Ishikawa (cell line): ENCODE results near the gene SLC16A7.

Source experiments
- CEBPB ChIP-seq: IDR thresholded peaks from 2 replicates; pipeline ENCODE4 v1.6.1; 2012
- CREB1 ChIP-seq: IDR thresholded peaks from 2 replicates; pipeline ENCODE4 v1.6.1; 2012; ENCODE audit warnings: low read depth
- EGR1 ChIP-seq: IDR thresholded peaks from 2 replicates; pipeline ENCODE4 v1.6.1; 2012
- EP300 ChIP-seq: IDR thresholded peaks from 2 replicates; pipeline ENCODE4 v1.6.1; 2012; ENCODE audit warnings: borderline replicate concordance
- FOXM1 ChIP-seq: IDR thresholded peaks from 2 replicates; pipeline ENCODE4 v1.6.1; 2012; ENCODE audit warnings: low read depth, borderline replicate concordance
- NFIC ChIP-seq: IDR thresholded peaks from 2 replicates; pipeline ENCODE4 v1.6.1; 2012
- RAD21 ChIP-seq: IDR thresholded peaks from 2 replicates; pipeline ENCODE4 v1.6.1; 2012; ENCODE audit warnings: low read depth
- TAF1 ChIP-seq: IDR thresholded peaks from 2 replicates; pipeline ENCODE4 v1.6.1; 2012; ENCODE audit warnings: low read depth, mild to moderate bottlenecking
- TCF12 ChIP-seq: IDR thresholded peaks from 2 replicates; pipeline ENCODE4 v1.6.1; 2012; ENCODE audit warnings: low read depth
- TEAD4 ChIP-seq: IDR thresholded peaks from 2 replicates; pipeline ENCODE4 v1.6.1; 2012
- YY1 ChIP-seq: IDR thresholded peaks from 2 replicates; pipeline ENCODE4 v1.6.1; 2012; ENCODE audit warnings: low read depth
- ZBTB7A ChIP-seq: IDR thresholded peaks from 2 replicates; pipeline ENCODE4 v1.6.1; 2012; ENCODE audit warnings: low read depth
- TF ChIP-seq, protein P1 (sequence below): IDR thresholded peaks from 2 replicates; pipeline ENCODE4 v1.6.1; 2012
- TF ChIP-seq, protein P2 (sequence below): IDR thresholded peaks from 2 replicates; pipeline ENCODE4 v1.6.1; 2012
- TF ChIP-seq, protein P3 (sequence below): IDR thresholded peaks from 2 replicates; pipeline ENCODE4 v1.6.1; 2012; ENCODE audit warnings: low read depth, mild to moderate bottlenecking

The SLC16A7 gene

DNA sequence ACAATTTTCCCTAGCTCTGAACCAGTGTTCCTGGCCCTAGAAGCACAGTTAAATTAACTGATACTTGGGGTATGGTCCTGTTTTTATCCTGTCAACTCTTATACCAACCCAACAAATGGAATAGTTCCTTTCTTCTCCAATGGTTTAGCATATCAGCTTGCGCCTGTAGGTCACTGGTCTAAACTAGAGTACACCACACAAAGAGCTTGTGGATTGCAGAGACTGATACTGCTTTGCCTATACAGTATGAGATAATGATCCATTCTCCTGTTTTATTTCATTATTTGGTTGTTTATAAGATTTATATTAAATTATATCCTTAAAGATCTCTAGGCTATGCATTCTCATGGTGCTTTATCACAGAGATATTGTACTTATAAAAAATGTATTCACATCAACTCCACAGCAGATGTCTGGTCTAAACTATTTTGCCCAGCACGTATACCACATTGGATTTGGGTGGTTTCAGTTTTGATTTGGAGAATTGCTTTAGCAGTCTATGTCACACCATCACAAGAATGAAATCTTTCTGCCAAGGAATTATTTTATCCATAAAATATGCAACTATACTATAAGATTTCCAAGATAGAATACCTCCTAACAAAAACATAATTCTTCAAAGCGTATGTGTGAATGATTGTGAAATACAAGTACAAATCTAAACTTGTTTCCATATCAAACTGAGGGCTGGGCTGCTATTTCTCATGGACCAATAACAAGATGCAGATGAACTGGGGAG is 142.1 kb downstream of the SLC16A7 start:
- TF ChIP-seq FOXM1 (no peak), CREB1 (no peak), ZBTB7A (no peak), YY1 (no peak), TCF12 (no peak), TEAD4 (no peak), NFIC (no peak), TAF1 (no peak), CEBPB (no peak), RAD21 (no peak), EGR1 (no peak), EP300 (no peak)
- TF ChIP-seq, protein P1, sequence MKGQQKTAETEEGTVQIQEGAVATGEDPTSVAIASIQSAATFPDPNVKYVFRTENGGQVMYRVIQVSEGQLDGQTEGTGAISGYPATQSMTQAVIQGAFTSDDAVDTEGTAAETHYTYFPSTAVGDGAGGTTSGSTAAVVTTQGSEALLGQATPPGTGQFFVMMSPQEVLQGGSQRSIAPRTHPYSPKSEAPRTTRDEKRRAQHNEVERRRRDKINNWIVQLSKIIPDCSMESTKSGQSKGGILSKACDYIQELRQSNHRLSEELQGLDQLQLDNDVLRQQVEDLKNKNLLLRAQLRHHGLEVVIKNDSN: no peak
- TF ChIP-seq, protein P2, sequence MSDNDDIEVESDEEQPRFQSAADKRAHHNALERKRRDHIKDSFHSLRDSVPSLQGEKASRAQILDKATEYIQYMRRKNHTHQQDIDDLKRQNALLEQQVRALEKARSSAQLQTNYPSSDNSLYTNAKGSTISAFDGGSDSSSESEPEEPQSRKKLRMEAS: no peak
- TF ChIP-seq, protein P3, sequence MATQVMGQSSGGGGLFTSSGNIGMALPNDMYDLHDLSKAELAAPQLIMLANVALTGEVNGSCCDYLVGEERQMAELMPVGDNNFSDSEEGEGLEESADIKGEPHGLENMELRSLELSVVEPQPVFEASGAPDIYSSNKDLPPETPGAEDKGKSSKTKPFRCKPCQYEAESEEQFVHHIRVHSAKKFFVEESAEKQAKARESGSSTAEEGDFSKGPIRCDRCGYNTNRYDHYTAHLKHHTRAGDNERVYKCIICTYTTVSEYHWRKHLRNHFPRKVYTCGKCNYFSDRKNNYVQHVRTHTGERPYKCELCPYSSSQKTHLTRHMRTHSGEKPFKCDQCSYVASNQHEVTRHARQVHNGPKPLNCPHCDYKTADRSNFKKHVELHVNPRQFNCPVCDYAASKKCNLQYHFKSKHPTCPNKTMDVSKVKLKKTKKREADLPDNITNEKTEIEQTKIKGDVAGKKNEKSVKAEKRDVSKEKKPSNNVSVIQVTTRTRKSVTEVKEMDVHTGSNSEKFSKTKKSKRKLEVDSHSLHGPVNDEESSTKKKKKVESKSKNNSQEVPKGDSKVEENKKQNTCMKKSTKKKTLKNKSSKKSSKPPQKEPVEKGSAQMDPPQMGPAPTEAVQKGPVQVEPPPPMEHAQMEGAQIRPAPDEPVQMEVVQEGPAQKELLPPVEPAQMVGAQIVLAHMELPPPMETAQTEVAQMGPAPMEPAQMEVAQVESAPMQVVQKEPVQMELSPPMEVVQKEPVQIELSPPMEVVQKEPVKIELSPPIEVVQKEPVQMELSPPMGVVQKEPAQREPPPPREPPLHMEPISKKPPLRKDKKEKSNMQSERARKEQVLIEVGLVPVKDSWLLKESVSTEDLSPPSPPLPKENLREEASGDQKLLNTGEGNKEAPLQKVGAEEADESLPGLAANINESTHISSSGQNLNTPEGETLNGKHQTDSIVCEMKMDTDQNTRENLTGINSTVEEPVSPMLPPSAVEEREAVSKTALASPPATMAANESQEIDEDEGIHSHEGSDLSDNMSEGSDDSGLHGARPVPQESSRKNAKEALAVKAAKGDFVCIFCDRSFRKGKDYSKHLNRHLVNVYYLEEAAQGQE: no peak

DNA sequence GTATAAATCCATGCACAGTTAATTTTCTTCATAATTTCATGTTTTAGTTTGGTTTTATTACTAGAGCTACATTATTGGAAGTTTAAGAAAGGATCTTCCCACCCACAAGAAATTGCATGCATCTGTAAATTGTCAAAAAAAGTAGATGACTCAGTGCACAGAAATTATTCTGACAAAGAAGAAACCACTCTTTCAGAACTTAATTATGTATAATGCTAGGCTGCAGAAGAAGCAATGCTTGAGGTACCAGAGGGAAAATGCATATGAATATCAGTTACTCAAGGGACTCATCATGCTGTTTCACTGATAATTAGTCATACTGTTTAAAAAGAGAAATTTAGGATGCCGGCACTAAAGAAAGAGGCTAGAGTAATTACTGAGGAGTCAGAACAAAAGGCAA is 147.0 kb downstream of the SLC16A7 start:
- TF ChIP-seq EP300 (no peak), ZBTB7A (no peak), NFIC (no peak), TCF12 (no peak), YY1 (no peak), TEAD4 (no peak), RAD21 (no peak), CEBPB (no peak), TAF1 (no peak), CREB1 (no peak), EGR1 (no peak), FOXM1 (no peak)
- TF ChIP-seq, protein P2: no peak
- TF ChIP-seq, protein P3: no peak
- TF ChIP-seq, protein P1: no peak

DNA sequence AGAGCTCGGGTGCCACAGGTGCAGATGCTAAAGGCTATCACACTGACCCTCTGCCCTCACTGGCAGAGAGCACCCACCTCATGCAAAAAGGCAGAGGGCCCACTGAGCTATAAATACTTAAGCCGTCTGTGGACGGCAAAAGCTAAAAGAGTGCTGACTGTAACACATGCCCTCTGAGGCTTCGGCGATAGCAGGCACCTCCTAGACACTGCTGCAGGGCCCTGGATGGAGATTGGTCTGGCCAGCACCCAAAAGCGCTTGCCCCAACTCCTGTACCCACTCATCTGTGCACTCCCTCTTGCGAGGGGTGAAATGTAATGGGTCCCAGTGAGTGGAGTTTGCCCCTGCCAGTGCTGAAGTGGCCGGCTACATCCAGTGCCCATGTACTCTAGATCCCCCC is 148.7 kb downstream of the SLC16A7 start:
- TF ChIP-seq, protein P2: no peak
- TF ChIP-seq RAD21 (no peak), EGR1 (no peak), CEBPB (no peak), TEAD4 (no peak)
- TF ChIP-seq, protein P3: no peak

DNA sequence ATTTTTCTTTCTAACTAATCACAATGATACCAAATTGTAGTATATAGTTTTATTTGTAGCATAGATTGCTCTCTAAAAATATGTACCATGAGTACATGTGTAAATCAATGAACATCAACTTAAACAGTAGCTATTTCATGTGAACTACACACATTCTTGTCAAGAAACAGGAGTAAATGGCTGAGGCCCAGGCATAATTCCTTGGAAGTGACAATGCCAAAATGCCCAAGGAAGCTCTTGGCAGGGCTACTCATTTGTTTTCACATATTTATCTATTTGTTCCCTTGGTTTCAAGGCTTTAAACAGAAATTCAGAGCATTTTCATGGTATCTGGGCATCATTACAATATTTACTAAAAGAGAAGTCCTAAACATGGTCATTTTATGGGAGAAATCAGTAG is 165.7 kb downstream of the SLC16A7 start:
- TF ChIP-seq ZBTB7A (no peak), RAD21 (no peak), CREB1 (no peak), CEBPB (no peak), TCF12 (no peak), TAF1 (no peak), YY1 (no peak), NFIC (no peak), EP300 (no peak), FOXM1 (no peak)
- TF ChIP-seq, protein P3: no peak
- TF ChIP-seq, protein P2: no peak
- TF ChIP-seq, protein P1: no peak
